IPS-18a (cell line): ENCODE results near the gene SNX30.

Experiments used
- H3K27ac ChIP-seq: one replicate; pipeline ENCODE4 v1.5.1; 2013; ENCODE audit warnings: low read length
- H3K27me3 ChIP-seq: one replicate; pipeline ENCODE4 v1.6.1; 2013; ENCODE audit warnings: mild to moderate bottlenecking, low read length; ENCODE audit not compliant: control insufficient read depth, insufficient read depth
- H3K36me3 ChIP-seq: one replicate; pipeline ENCODE4 v1.6.1; 2013; ENCODE audit warnings: low read depth, low read length; ENCODE audit not compliant: control insufficient read depth
- H3K4me1 ChIP-seq: one replicate; pipeline ENCODE4 v1.6.1; 2013; ENCODE audit warnings: low read depth, low read length; ENCODE audit not compliant: control insufficient read depth
- H3K4me3 ChIP-seq: one replicate; pipeline ENCODE4 v1.5.1; 2013; ENCODE audit warnings: low read length
- H3K9ac ChIP-seq: one replicate; pipeline ENCODE4 v1.6.1; 2013; ENCODE audit warnings: mild to moderate bottlenecking, low read length, moderate library complexity
- H3K9me3 ChIP-seq: one replicate; pipeline ENCODE4 v1.6.1; 2013; ENCODE audit warnings: low read depth, low read length; ENCODE audit not compliant: control insufficient read depth

Gene SNX30

GRCh38 chr9:112863746-112864145 is 113.2 kb downstream of the SNX30 start:
- H3K9ac ChIP-seq = no peak overlapping the region
- no peaks in the 10 kb centered on the region for H3K36me3 ChIP-seq
- H3K27ac ChIP-seq = no peak overlapping the region
- no peaks in the 10 kb centered on the region for H3K9me3 ChIP-seq
- no peaks in the 10 kb centered on the region for H3K27me3 ChIP-seq
- no peak overlapping the region for H3K4me3 ChIP-seq
- H3K4me1 ChIP-seq = no peaks in the 10 kb centered on the region

- H3K9ac ChIP-seq = no peak overlapping the region
- H3K27ac ChIP-seq = no peak overlapping the region
- H3K4me1 ChIP-seq = no peaks in the 10 kb centered on the region
- H3K36me3 ChIP-seq = no peaks in the 10 kb centered on the region
- no peaks in the 10 kb centered on the region for H3K27me3 ChIP-seq
- no peak overlapping the region for H3K4me3 ChIP-seq
- no peaks in the 10 kb centered on the region for H3K9me3 ChIP-seq
Observed at GRCh38 chr9:112864403-112864802, 113.8 kb downstream of the SNX30 start.

GRCh38 chr9:112864982-112865381 is 114.4 kb downstream of the SNX30 start:
- no peaks in the 10 kb centered on the region for H3K27me3 ChIP-seq
- H3K9ac ChIP-seq = no peak overlapping the region
- H3K27ac ChIP-seq = no peak overlapping the region
- no peak overlapping the region for H3K4me3 ChIP-seq
- H3K9me3 ChIP-seq = no peaks in the 10 kb centered on the region
- no peaks in the 10 kb centered on the region for H3K4me1 ChIP-seq
- no peaks in the 10 kb centered on the region for H3K36me3 ChIP-seq

DNA sequence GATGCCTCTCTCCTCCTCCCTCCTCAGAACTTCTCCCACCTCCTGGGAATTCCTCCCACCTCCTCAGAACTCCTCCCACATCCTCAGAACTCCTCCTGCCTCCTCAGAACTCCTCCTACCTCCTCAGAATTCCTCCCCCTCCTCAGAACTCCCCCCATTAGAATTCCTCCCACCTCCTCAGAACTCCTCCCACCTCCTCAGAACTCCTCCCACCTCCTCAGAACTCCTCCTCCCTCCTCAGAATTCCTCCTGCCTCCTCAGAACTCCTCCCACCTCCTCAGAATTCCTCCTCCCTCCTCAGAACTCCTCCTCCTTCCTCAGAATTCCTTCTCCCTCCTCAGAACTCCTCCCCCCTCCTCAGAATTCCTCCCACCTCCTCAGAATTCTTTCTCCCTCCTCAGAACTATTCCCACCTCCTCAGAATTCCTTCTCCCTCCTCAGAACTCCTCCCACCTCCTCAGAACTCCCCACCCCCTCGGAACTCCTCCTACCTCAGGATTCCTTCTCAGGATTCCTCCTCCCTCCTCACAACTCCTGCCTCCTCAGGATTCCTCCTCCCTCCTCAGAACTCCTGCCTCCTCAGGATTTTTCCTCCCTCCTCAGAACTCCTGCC is 116.2 kb downstream of the SNX30 start:
- H3K4me3 ChIP-seq = no peak overlapping the region
- no peaks in the 10 kb centered on the region for H3K27me3 ChIP-seq
- H3K9ac ChIP-seq = no peak overlapping the region
- H3K4me1 ChIP-seq = peaks cover 2% of the 10 kb centered on the region
- H3K36me3 ChIP-seq = no peaks in the 10 kb centered on the region
- no peak overlapping the region for H3K27ac ChIP-seq
- no peaks in the 10 kb centered on the region for H3K9me3 ChIP-seq

DNA sequence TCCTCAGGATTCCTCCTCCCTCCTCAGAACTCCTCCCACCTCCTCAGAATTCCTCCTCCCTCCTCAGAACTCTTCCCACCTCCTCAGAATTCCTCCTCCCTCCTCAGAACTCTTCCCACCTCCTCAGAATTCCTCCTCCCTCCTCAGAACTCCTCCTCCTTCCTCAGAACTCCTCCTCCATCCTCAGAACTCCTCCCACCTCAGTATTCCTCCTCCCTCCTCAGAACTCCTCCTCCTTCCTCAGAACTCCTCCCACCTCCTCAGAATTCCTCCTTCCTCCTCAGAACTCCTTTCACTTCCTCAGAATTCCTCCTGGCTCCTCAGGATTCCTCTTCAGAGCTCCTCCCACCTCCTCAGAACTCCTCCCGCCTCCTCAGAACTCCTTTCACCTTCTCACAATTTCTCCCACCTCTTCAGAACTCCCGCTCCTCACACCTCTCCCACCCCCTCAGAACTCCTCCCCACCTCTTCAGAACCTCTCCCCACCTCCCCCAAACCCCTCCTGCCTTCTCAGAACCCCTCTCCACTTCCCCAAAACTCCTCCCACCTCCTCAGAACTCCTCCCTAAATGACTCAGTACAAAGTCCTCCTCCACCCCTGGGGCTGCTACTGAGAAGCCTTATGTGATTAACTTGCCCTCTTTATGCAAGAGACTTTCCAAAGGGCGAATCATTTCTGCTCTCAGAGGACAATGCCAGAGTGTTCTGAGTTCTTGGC is 116.9 kb downstream of the SNX30 start:
- no peak overlapping the region for H3K4me3 ChIP-seq
- H3K9ac ChIP-seq = no peak overlapping the region
- peaks cover 5% of the 10 kb centered on the region for H3K4me1 ChIP-seq
- H3K9me3 ChIP-seq = no peaks in the 10 kb centered on the region
- H3K27me3 ChIP-seq = no peaks in the 10 kb centered on the region
- H3K36me3 ChIP-seq = no peaks in the 10 kb centered on the region
- no peak overlapping the region for H3K27ac ChIP-seq

GRCh38 chr9:112868461-112868860 is 117.9 kb downstream of the SNX30 start:
- Histone ChIP-seq H3K27ac (no peak overlapping the region), H3K9me3 (no peaks in the 10 kb centered on the region), H3K4me3 (no peak overlapping the region), H3K36me3 (no peaks in the 10 kb centered on the region), H3K27me3 (no peaks in the 10 kb centered on the region), H3K4me1 (peaks cover 5% of the 10 kb centered on the region), H3K9ac (no peak overlapping the region)

DNA sequence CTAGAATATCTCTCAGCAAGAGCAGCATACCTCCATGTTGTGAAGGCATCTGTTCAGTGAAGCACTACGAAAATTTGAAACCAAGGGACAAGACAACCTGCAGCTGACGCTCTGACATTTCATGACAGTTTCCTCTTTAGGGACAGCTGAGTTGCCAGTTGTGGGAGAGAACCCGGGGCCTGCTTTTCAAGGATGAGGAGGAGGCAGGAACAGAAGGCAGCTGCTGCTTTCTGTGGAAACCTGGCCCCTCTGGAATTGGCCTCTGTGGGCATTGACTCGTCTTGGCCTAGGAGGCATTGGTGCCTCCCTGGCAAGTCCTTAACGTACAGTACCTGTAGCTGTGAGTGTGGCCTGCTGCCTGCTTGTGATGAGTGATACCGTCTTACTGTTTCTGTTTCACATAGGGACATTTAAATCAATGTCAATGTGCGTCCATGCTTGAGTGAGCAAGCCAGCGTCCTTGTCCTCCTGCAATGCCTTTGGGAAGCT is 118.5 kb downstream of the SNX30 start:
- H3K36me3 ChIP-seq = no peaks in the 10 kb centered on the region
- H3K9me3 ChIP-seq = no peaks in the 10 kb centered on the region
- H3K4me1 ChIP-seq = peaks cover 5% of the 10 kb centered on the region
- H3K4me3 ChIP-seq = no peak overlapping the region
- no peak overlapping the region for H3K27ac ChIP-seq
- H3K9ac ChIP-seq = no peak overlapping the region
- H3K27me3 ChIP-seq = no peaks in the 10 kb centered on the region

GRCh38 chr9:112869917-112870316 is 119.4 kb downstream of the SNX30 start:
- no peak overlapping the region for H3K27ac ChIP-seq
- no peaks in the 10 kb centered on the region for H3K36me3 ChIP-seq
- H3K4me1 ChIP-seq = peaks cover 5% of the 10 kb centered on the region
- no peaks in the 10 kb centered on the region for H3K27me3 ChIP-seq
- H3K9ac ChIP-seq = no peak overlapping the region
- no peaks in the 10 kb centered on the region for H3K9me3 ChIP-seq
- no peak overlapping the region for H3K4me3 ChIP-seq

DNA sequence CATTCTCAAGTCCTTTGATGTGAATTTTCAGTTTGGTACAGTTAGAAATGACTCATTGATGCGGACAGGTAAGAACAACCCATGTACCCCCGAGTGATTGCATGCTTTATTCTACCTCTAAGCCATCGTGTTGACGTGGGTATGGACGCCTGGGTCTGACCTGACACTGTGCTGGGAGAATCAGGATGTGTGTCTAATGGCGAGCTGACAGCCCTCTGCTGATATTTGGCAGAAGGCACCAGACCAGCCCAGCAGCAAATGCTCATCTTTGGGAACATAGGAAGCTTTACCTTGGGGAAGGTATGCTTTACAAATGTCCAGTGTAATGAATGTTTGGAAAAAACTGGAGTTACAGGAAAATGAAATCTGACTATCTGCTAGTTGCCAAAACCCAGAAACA is 120.0 kb downstream of the SNX30 start:
- peaks cover 5% of the 10 kb centered on the region for H3K4me1 ChIP-seq
- H3K4me3 ChIP-seq = no peak overlapping the region
- H3K36me3 ChIP-seq = no peaks in the 10 kb centered on the region
- H3K27ac ChIP-seq = no peak overlapping the region
- no peak overlapping the region for H3K9ac ChIP-seq
- H3K27me3 ChIP-seq = no peaks in the 10 kb centered on the region
- no peaks in the 10 kb centered on the region for H3K9me3 ChIP-seq

DNA sequence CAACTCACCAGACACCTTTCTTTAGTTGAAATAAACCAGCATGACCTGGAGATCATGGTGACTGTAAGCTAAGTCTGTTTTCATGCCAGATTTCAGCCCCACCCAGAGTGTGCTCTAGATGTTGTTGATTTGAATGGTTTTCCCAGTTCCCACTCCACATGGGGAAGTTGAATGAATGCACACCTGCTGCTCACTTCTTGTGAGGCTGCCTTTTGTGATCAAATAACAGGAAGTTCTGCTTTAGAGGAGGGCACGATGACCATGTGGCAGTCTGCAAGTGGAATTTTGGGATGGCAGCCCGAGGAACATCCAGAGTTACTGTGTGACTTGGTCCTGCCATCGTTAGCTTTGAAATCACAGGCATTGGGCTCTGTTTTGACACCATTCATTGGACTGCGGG is 121.5 kb downstream of the SNX30 start:
- H3K27ac ChIP-seq = no peak overlapping the region
- H3K4me3 ChIP-seq = no peak overlapping the region
- no peak overlapping the region for H3K9ac ChIP-seq
- H3K4me1 ChIP-seq = peaks cover 5% of the 10 kb centered on the region
- no peaks in the 10 kb centered on the region for H3K9me3 ChIP-seq
- H3K36me3 ChIP-seq = no peaks in the 10 kb centered on the region
- H3K27me3 ChIP-seq = no peaks in the 10 kb centered on the region

DNA sequence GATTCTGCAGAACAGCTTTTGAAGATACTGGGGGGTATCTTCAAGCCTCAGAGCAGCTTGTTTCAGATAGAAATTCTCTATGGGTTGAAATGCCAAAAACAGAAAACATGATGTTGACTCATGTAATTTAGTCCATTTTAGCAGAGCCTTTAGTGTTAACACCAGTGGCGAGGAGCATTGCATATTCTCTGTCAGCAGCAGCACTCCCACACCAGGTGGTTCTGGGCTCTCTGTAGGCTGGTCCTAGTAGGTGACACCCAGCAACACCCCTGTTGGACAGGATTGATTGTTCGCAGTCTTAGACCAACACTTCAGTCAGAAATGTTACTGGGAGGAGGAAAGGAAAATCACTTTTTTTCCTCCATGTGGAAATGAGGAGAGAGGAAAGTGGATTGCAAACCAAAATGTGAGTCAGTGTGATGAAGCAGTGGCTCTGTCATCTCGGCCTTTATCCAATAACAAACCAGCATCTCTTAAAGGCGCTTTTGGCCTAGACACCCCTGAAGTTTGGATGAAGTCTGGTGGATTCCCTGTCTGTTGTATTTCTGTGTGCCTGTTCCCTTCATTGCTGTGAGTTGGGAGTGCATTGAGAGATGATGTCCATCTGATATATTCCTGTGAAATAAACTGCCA is 123.3 kb downstream of the SNX30 start:
- Histone ChIP-seq H3K4me3 (no peak overlapping the region), H3K4me1 (peaks cover 5% of the 10 kb centered on the region), H3K9ac (no peak overlapping the region), H3K9me3 (no peaks in the 10 kb centered on the region), H3K36me3 (no peaks in the 10 kb centered on the region), H3K27ac (no peak overlapping the region), H3K27me3 (no peaks in the 10 kb centered on the region)
